Dermis blood vessel endothelial cell (primary cell): ENCODE measurements around the gene SPAG17. TPM values are rescaled to one million over a fixed set of nuclear protein-coding genes. Genes with fewer than 3 reads are reported as not detected.

ENCODE experiments used
- DNase-seq: peaks from one replicate; pipeline ENCODE4 v3.0.0; 2010
- total RNA-seq: library from RNA; depleted of rRNA; stranded (reverse); fragments of >200 nt; gene quantifications from 2 replicates; pipeline ENCODE4 v1.2.3, GENCODE V29; 2014

The SPAG17 gene
- 0.51 TPM in 1 of 2 replicates, not detected in the other for total RNA-seq

DNA sequence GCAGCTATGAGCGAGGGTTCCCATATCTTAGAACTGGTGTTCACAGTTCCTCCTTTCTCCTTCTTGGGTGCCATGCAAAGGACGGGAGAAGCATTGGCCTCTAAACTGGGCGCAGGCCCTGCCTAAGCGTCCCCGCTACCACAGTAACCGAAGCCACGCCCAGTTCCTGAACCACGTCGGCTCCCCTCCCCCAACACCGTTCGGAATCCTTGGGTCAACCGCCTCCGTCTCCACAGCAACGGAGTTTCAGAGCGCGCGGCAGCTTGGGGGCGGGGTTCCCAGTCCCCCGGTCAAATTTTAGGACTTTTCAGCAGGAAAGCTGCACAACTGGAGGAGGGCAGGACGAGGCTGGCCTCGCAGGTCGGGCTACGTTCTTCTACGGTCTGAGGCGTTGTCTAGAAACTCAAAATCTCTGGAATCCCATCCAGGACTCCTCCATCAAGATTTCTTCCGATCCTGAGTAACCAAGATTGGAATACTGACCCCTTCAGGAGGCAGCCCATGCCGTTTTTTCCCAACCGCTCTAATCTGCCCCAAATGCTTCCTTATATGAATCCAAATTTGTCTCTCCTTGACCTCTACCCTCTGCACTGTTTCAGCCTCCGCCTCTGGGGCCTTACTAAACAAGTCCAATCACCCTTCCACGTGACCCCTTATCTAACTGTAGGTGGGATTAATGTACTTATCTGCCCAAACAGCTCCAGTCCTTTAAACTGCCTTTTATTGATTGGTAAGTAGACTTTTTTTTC lies at the start of gene SPAG17:
SPAG17 (minus strand) TSS at position 145 of the 749 bp plus-strand sequence; CDS start at position 74, 71 bp downstream.
- DNase-seq = peak; percentile 3

DNA sequence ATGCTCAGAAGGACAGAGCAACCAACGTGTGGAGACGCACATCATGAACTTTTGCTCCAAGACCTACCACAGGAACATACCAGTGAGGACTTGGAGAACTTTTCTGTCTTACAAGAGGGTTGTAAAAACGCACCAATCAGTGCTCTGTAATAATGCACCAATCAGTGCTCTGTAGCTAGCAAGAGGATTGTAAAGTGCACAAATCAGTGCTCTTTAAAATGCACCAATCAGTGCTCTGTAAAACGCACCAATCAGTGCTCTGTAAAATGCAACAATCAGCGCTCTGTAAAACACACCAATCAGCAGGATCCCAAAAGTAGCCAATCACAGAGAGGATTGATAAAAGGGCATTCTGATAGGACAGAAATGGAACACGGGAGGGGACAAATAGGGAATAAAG lies 40.4 kb upstream of the SPAG17 start:
- DNase-seq = no peak

DNA sequence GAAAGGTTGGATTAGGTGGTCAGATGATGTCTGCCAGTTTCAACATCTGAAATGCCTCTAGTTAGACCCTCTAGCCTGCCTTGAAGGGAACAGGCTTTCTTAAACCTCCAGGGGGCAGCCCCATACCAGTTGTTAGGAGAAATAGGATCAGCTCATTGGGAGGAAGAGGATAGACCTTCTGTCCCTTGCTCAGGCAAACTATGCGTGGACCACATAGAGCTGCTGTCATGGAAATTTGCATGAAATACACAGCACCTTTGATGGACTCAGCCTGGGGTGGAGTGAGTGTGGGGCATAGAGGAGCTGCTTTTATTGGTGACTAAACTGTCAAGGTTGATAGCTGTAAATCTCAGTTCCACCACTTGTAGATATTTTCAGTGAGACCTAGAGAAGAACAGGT lies 38.4 kb upstream of the SPAG17 start:
- DNase-seq = no peak

DNA sequence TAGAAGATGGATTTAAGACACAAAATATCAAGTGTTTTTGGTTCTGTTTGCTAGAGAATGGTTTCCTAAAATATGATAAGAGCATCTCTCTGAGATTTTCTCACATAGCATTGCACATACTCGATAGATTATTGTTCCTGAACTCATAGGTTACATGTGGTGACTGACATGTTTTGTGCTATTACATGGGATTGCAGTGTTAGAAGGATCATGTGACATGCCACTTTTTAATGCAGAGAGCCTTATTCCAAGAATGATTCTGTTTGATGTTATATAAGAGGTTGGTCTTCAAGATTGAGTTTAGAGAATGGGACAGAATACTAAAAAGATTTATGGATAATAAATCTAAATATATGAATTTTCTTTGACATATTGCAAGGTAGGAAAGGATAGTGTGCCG lies 34.4 kb upstream of the SPAG17 start:
- DNase-seq = no peak

DNA sequence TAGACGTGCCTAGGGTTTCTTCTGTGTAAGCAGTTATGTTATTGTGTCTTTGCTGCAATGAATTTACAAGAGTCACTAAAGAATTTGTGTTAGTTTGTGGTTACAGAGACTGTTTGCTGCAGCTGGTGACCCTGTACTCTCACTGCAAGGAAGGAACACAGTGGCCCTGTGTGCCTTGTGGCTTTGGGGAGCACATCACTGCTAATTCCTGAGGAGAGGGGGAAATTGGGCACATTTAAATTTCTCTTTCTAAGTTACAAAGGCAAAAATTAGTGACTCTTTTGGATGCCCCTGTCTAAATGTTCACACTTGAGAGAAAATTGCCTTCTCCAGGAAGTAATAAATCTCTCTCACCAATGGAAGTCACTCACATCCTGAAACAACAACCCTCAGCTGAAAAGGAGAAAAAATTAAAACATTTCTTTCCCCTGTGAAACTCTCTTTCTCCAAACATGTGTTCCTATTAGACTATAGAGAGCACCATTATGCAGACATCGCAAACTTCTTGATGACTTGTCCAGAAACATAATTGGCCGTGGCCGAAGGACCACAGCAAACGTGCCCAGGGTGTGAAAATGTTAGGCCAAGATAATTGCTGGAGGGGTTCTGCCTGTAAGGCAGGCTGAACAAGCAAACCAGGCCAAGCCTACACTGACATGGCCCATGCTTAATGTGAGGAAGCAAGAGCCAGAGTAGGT lies 32.3 kb upstream of the SPAG17 start:
- DNase-seq = no peak

DNA sequence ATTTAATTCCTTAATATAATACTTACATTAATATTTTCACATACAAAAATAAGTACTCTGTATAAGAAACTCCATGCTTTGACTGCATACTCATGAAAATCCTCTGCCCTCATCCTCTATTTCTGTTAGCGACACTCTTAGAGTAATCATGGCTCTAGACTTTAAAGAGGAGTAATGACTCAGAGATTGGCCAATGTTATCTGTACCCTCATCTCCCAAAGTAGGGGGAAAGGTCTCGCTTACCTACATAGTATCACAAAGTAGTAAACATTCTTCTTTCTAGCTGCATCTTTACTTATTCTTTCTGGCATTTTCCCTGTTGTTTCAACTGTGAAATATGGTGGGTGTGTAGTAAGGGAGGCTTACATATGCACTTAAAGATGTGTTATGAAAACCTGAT lies 29.8 kb upstream of the SPAG17 start:
- DNase-seq = no peak

DNA sequence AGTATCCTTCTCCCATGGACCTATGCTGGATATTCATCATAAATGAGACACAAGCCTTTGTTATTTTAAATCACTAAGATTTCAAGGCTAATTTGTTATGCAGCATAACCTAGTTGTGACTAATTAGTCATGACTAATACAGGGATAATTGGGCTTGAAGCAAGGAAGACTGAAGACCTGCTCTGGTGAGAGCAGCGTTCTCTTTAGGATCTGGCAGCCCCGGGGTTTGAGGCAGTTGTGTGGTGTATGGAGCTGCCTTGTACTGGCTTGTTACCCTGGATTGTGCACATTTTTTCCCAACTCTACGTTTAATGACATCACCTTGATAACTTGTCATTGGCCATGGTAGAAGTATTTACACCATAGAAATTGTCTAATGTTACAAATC lies 25.7 kb upstream of the SPAG17 start:
- no peak for DNase-seq

DNA sequence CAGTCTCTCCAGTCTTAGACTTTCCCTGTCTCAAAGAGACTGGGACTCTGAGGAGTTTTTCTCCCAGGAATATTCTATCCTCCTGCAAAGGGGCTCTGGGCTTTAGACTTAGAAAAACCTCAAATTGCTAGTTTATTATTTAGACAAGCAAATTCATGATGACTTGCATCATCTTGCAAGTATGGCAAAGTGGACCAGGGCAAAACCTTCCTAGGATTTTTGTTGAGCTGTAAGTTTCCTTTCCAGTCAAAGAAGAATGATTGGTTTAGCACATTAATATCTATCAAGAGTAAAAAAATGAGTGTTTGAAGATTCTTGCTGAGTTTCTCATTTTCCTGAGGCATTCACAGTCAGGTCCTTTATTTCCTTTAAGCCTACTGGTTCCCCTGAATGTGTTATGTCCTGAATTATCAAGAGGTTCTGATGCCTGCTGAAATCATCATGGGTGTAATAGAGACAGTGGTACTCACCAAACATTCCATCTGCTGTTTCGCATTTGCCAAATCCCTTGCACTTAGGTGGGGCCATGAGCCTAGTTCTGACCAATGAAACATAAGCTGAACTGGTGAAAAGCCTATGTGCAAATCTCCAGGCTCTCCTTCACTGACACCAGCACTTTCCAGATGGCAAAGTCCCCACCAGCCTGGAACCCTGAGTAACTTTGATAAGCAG lies 25.2 kb upstream of the SPAG17 start:
- no peak for DNase-seq

DNA sequence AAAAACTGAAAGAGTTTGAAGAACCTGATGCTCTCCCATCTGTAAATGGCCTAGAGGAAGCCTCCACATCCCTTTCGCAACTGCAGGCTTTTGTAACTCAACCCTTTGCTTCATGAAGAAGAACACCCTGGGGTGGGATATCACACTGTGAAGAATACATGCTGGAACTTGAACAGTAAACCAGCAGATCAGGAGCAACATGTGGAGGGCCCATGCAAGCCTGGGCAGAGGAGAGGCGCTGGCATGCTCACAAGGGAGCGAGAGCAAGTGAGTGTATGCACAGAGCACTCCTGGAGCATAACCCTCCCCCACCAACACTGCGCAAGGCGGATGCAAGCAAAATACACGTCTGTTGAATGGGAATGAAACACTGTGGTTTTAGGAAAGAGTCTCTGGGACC lies 24.6 kb upstream of the SPAG17 start:
- no peak for DNase-seq

DNA sequence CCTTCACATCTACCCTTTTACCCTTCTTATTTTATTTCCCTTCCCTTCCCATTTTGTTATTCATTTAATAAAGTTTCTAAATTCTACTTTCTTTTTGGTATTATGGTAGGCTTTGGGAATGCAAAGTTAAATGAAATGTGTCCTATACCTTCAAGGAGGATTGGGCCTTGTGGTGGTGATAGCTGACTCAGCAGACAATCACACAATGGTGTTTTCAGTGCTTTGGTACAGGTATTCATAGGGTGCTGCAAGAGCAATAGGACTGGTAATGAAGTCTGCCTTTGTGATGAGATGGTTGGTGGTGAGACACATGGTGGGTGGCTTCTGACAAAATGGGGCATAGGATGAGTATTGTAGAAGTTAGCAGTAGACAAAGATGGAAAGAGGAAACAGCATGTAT lies 21.9 kb upstream of the SPAG17 start:
- no peak for DNase-seq

DNA sequence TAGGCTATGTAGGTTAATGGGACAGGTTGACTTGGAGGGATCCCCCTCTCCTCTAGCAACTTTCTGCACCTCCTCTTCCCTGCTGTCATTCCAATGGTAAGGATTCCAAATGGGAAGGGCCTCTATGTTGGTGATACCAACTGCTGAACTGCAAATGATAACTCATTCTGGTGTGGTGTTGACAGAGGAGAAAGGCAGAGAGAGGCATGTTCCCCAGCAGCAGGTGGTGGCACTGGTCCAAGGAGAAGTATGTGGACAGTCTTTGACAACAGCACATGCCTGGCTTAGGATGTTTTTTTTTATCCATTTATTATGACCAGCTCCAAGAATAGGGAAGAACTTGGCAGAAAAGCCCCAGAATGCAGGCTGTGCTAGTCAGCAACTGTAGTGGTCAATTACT lies 19.6 kb upstream of the SPAG17 start:
- no peak for DNase-seq

DNA sequence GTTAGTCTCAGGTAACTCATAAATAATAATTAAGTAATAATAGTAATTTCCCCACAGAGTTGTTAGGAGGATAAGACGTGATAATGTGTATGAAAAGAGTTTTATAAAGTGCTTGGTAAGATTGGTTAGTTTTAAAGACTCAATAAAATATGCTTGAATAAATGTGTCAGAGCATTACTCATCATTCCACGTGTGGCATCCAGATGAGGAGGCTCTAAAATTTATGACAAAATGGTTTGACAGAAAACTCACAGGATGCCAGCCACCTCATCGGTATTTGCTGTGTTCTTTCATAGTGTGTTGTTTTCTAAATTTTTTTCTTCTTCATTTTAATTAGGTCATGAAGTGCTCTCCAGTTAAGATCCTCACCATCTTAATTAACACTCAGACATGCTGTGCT lies 19.1 kb upstream of the SPAG17 start:
- DNase-seq = no peak

DNA sequence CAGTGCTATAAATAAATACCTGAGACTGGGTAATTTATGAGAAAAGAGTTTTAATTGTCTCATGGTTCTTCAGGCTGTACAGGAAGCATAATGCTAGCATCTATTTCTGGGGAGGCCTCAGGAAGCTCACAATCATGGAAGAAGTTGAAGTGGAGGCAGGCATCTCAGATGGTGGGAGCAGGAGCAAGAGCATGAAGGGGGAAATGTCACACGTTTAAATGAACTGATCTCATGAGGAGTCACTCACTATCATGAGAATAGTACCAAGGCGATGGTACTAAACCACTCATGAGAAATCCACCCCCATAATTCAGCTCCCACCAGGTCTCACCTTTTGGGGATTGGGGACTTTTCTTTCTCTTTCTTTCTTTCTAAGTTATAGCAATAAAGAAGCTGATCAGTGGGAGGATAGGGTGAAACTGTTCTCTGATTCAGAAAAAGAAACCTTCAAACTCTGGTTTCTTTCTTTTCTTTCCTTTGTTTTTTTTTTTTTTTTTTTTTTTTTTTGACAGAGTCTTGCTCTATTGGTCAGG lies 17.1 kb upstream of the SPAG17 start:
- DNase-seq = no peak

DNA sequence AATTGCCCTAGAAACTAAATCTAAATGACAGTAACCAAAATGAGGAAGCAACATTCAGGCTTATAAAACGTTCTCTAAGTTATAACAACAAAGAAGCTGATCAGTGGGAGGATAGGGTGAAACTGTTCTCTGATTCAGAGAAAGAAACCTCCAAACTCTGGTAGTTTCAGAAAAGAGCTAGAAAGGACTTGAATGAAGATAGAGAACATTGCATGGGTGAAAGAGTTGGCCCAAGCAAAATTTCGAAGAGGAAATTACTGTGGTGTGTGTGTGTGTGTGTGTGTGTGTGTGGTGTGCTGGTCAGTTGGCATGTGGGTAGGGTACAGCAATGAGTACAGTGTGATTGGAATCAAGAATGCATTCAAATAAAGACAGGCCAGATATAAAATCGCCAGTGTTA lies 16.5 kb upstream of the SPAG17 start:
- no peak for DNase-seq

DNA sequence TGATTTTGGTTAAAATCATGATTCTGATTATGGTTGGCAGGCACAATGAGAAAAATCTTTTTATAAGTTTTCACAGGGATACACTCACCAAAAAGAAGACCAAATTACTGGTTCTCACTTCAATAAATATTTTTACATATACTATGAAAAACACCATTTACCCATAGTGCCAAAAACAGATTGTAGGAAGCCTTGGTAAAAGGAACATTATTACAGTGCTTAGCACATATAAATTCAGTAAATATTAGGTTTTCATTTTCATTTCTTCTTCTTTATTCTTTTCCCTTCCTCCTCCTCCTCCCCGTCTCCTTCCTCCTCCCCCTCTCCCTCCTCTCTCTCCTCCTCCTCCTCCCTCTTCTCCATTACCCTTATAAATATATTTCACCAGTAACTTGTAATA lies 15.8 kb upstream of the SPAG17 start:
- DNase-seq = no peak

DNA sequence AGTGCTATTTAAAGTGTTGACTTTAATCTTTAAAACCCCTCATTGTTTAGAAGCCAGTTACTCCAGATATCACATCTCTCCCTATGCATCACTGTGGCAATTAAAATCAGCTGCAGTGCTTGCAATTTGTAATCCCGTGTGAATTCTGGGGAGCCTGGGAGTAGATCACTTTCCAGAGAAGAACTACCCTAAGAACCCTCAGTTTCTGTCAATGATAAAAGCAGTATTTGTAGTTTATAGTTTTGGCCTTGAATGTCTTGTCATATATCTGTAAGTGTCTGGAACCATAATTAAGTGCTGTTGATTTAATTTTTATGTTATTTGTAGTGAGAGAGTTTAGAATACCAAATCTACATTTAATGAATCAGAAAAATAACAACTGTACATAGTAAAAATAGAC lies 5.5 kb upstream of the SPAG17 start:
- DNase-seq = no peak

DNA sequence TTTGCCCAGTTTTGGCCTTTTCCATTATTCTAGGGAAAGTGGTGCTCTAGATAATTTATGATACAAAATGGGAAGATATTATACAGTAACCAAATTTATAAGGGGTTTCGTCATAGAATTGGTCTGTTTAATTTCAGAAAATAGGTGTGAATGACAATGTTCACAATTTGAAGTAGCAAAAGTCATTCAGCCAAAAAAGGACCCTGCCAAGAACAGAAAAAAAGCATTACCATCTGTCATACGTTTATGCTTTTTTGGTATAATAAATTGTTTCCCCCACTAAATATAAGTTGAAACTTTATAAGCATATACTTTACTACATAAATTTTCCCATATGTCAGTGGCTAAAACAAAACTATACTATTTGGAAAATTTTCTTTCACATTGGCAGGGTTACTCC lies 4.5 kb upstream of the SPAG17 start:
- DNase-seq = no peak

DNA sequence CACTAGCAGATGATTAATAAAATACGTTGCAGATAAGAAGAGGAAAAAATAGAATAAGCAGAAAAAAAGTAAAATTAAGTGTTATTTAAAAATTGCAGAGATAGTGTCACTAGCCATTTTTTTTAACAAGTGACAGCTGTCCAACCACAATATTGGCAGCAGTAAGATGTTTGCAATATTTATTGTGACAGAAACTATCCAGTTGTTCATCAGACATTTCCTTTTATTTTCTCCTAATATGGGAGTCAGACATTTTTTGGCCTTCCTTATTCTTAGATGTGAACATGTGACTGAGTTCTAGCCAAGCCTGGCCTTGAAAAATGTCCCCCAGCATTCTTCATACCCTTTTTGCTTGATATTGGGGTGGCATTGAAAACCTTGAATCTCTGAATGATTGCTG lies 3.4 kb upstream of the SPAG17 start:
- DNase-seq = no peak

DNA sequence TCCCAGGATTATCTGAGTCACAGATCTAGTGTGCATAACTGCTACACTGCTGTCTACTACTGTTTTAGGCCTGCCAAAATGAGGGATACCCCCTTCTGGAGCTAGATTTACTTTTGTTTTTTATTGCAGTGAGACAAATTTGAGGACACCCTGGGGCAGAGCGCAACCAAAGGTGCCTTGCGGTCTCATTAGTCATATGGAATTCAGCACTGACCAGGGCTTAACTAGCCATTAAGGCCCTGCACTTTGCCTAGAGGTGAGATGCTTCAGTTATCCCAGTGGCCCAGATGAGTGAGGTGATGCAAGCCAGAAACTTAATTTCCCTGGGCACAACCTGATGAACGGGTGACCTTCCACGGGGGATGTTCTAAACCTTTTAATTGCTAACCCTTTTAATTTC lies 998 bp upstream of the SPAG17 start:
- no peak for DNase-seq

DNA sequence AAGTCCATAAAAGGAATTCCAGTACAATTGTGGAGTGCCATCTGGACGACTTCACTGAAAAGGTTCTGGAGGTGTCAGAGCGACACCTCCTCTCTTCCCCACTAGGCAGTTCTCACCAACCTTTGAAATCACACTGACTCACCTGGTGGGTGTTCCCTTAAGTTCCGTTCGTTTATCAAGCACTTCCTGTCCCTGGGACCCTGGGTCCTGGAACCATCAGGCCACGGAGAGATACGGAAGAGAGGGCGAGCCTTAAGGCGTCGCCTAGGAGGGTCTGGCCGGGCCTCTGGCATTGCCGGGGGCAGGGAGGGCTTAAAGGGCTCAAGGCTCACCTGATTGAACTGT lies 317 bp downstream of the SPAG17 start:
- no peak for DNase-seq

DNA sequence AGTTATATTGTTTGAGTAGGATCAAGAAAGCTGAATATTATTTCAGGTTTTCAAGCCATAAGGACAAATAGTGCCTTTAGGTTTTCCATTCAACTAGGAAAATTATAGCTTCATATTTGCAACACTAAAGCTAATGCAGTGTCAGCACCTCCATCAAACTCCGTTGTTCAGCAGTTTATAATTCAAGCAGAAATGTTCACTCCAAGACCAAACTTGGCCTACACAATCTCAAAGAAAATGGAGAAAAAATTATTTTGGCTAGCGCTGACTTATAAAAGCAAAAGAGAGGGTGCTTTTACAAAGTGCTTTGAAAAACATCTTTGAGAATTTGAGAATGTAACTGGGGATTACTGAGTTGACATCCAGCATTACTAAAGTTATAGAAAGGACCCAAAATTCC lies 1.4 kb downstream of the SPAG17 start:
- DNase-seq = no peak

DNA sequence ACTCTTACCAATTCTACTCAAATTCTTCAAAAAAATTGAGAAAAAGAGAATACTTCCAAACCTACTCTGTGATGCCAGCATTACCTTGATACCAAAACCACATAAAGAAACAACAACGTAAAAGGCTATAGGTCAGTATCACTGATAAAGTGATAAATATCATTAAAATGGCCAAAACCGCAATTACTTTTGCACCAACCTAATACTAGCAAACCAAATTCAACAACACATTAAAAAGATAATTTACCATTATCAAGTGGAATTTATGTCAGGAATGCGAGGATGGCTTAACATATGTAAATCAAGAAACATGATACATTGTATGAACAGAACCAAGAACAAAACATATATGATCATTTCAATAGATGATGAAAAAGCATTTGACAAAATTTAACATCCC lies 7.0 kb downstream of the SPAG17 start:
- DNase-seq = no peak

DNA sequence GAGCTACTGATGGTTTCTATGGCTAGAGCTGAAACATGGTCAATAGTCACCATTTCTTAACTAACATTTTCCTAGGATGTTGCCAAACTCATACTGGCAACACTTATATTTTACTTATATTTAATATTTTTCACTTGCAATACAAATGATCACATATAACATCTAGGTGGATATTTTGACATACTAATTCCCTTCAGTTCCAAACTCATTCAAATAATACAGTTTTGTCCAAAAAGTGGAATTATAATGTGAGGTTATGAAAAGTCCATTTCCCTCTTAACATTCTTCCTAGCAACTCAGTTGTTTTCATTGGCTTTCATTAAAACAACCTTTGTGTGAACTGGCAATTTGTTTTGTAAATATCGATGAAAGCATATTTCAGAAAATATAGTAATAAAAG lies 16.0 kb downstream of the SPAG17 start:
- DNase-seq = no peak

DNA sequence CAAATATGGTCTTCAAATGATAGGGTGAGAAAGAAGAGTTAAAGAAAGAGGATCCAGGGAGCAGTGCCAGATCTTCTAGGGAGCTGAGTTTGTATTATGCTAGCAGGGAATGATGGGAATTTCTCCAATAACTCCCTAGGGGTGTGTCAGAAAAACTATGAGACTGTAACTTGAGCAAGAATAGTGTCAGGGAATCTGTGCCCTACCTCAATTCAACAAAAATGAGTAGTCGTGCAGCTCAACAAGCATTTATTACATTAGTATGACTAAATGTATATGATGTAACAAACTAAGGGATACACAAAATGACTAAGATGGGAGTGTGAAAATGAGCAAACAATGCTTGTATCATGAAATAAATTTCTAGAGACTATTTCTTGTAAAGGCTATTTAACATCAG lies 24.2 kb downstream of the SPAG17 start:
- no peak for DNase-seq
